ENCODE results near the gene MPZL3.

MPZL3 gene

DNA sequence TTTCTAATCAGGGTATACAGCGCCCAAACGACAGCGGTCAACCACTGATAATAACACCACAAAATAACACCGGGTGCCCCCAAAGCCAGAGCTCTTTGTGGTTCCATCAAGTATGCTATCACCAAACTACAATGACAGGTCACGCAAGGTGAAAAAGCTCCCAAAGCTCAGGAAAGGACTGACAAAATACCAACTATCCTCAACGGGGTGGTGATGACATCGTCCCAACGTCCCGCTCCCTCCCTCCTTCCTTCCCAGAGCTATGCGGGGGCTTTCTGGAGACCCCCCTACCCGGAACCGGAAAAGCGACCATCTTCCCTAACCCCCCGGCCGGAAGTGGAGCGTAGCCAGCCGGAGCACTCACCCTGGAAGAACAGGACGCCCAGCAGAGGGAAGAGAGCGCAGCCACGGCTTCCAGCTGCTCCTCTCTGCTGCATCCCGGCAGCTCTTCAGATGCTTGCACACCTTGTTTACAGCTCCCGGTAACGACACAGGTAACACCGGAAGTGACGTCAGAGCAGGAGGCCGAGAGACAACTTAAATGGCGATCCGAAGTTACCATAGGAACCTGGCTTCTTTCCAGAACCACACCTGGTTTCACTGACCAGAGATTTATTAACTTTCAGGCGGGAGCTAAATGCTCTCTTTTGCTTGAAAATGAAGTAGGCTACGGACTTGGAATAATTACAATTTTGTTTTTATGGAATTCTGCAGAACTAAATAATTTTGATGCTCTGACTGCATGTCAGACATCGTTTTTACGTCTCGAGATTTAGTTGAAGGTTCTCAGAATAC is at the start of gene MPZL3:
MPZL3 (minus strand) TSS at position 508 of the 795 bp plus-strand sequence; CDS start at position 437, 71 bp downstream.
- no peak for DNase-seq

- no peak for DNase-seq
Measured at GRCh38 chr11:118301600-118302195, 49.5 kb upstream of the MPZL3 start.

DNA sequence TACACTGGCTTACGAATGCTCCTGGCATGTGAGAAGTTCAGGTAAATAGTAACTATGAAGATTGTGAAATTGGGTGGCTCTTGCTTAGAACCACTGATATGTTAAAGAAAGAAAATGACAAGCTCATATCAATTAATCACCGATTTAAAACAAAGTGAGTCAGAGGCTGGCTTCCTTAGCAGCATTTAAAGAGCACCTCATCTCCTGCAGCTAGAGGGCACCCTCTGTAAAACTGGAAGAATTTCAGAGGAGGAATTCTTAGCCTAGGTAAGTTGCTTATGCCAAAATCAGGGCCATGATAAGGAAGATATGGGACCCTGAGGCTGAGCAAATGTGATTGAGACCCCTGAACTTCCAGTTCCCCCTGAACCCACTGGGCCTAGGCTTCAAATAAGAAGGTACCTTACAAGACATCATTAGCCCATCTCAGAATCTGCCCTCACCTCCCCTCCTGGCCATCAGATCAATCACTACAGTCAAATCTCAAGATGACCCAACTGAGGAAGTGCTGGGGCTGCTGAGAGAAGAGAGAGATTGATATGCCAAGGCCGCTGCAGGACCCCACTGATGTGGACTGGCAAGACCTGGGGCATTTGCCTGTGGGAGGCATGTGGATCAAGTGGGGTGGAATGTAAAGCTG is 43.8 kb upstream of the MPZL3 start:
- DNase-seq, result no peak

DNA sequence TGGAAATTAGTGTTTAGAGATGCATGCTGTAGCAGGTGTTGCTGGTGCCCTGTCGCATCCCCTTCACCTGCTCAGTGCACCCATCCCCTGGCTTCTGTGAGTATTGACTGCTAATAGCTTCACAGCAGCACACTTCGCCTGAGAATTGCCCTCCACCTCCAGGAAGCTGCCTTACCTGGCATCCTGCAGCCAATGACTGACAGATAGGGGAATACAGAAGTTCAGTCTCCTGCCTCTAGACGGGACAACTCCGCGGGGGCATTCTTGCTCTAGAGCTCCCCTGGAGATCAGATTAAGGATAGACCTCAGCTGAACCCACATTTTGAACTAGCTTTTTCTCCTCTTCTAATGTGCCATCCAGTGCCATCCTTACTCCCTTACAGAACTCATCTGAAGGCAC is 43.0 kb upstream of the MPZL3 start:
- no peak for DNase-seq

DNA sequence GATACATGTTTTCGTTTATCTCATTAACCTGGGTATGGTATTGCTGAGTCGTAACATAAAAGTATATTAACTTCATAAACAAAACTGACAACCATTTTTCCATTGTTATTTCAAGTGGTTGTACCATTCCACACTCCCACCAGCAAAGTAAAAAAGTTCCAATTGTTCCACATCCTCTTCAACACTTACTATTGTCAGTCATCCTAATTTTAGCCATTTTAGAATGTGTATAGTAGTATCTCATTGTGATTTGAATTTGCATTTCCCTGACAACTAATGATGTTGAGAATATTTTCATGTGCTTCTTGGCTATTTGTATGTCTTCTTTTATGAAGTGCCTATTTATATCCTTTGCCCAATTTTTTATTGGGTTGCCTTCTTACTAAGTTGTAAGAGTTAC is 41.9 kb upstream of the MPZL3 start:
- no peak for DNase-seq

- DNase-seq, result no peak
Measured at GRCh38 chr11:118291477-118292135, 39.4 kb upstream of the MPZL3 start.

GRCh38 chr11:118290923-118291322 is 38.8 kb upstream of the MPZL3 start:
- DNase-seq, result no peak

DNA sequence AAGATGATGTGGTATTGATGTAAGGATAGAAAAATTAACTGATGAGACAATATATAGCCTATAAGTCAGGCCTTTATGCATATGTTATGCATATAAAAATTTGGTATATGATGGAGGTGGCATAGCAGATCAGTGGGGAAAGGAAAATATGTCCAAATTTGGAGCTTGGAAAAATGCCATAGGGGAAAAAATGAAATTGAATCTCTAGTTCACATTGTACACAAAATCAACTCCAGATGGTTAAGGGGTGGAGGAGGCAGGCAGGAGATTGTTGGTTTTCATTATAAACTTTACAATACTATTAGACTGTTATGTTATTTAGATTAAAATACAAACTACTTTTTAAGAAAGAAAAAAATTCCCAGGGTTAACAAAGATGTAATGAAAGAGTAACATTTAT is 37.2 kb upstream of the MPZL3 start:
- no peak for DNase-seq

DNA sequence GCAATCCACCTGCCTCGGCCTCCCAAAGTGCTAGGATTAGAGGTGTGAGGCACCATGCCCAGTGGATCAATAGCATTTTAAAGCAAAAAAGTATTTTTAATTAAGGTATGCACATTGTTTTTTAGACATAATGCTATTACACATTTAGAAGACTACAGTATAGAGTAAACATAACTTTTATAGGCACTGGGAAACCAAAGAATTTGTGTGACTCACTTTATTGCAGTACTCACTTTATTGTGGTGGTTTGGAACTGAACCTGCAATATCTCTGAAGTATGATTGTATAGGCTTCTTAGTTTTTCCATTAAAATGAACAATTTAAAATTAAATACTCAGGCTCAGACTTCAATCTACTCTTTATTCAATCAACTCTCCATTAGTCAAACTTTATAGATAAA is 34.8 kb upstream of the MPZL3 start:
- no peak for DNase-seq

DNA sequence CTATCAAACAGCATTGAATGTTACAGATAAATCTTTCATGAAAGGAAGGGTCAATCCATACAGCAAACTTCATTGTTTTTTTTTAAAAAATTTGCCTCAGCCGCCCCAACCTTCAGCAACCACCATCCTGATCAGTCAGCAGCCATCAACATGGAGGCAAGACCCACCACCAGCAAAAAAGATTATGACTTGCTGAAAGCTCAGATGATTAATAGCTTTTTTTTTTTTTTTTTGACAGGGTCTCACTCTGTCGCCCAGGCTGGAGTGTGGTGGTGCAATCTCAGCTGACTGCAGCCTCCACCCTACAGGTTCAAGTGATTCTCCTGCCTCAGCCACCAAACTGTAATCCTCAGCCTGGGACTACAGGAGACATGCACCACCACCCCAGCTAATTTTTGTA is 34.4 kb upstream of the MPZL3 start:
- DNase-seq, result no peak

GRCh38 chr11:118283756-118284350 is 31.7 kb upstream of the MPZL3 start:
- no peak for DNase-seq

- DNase-seq, result no peak
Measured at GRCh38 chr11:118283037-118283636, 31.0 kb upstream of the MPZL3 start.

- DNase-seq, result no peak
Measured at GRCh38 chr11:118282606-118283005, 30.4 kb upstream of the MPZL3 start.

- DNase-seq, result no peak
Measured at GRCh38 chr11:118281284-118281683, 29.1 kb upstream of the MPZL3 start.

DNA sequence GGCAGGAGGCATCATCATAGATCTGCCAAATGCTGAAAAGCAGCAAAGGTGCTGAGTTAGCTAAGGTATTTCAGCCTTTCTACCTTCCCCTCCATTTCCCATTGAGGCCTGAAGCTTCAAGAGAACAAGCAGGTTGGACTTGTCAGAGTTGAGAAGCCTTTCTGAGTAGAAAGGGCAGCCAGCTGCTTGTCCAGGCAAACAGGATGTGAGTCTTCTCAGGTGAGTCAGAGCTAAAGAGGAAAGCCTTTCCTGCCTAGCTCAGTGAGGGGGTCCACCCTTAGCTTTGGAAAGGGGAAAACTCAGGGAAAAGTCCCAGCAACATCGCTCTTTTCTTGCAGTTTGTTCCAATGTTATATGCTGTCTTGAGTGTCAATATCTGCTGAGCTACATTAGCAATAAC is 25.1 kb upstream of the MPZL3 start:
- DNase-seq, result no peak

DNA sequence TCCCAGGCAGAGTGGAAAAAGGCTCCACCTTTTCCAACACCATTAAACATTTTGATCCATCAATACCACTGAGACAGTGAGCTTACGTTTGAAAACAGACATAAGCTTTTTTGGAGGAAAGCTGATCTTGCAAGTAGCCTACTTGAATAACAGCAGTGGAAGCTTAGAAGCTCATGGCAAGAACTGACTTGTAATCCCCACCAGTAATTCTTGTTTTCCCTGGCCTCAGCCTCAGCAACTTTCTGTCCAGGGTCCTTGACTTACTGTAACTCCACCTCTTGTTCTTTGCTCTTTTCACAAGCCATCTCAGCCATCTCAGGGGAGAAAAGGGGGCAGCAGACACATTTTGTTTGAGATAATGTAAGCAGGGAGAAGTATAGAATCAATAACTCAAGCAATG is 24.3 kb upstream of the MPZL3 start:
- no peak for DNase-seq

DNA sequence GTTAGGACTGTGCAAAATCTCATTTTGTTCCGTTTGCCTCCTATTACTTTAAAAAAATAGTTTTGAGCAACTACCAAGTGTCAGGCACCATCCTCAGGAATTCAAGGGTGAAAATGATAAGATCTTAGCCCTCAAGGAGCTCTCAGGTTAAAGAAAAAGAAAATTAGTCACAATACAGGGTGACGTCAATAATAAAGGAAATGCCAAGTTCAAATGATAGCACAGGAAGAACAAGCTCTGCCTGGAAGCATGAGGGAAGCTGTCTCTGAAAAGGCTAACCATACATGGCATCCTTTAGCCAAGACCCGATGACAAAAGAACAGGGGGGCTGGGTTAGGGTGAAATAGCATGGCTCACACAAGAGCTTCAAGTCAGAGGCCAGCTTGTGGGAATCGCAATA is 23.0 kb upstream of the MPZL3 start:
- no peak for DNase-seq

- no peak for DNase-seq
Measured at GRCh38 chr11:118274186-118274585, 22.0 kb upstream of the MPZL3 start.

DNA sequence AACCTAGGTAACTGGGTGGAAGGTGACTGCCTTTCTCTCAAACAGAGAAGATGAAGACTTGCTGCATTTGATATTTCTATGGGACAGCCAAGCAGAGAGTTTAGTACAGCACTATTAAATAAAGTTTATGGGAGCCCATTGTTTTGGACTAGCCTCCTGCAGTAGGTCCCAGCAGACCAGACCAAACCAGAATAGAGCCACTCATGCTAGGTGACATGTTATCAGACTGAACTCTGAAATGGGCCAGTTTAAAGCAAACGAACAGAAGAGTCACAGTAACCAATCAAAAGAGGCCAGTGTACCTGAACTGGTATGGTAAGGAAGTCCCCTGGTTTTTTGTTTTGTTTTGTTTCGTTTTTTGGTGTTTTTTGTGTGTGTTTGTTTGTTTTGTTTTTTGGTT is 19.8 kb upstream of the MPZL3 start:
- DNase-seq, result no peak

DNA sequence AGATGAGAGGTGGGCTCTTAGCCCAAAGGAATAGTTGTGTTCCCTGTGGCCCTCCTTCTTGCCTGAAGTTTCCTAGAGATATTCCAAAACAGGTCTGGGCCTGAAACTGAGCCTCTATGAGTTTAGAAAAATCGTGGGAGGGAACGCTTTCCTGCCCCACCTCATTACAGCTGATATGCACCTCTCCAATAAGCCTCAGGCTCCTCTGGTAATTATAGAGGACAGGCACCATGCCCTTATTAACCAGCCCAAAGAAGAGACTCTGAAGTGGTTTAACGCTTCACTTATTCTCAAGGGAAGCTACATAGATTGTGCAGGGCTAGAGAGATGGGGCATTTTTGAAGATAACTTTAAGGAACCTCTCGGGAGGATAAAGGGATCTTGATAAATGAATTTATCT is 15.3 kb upstream of the MPZL3 start:
- DNase-seq, result no peak

- DNase-seq, result no peak
Measured at GRCh38 chr11:118265954-118266353, 13.8 kb upstream of the MPZL3 start.

DNA sequence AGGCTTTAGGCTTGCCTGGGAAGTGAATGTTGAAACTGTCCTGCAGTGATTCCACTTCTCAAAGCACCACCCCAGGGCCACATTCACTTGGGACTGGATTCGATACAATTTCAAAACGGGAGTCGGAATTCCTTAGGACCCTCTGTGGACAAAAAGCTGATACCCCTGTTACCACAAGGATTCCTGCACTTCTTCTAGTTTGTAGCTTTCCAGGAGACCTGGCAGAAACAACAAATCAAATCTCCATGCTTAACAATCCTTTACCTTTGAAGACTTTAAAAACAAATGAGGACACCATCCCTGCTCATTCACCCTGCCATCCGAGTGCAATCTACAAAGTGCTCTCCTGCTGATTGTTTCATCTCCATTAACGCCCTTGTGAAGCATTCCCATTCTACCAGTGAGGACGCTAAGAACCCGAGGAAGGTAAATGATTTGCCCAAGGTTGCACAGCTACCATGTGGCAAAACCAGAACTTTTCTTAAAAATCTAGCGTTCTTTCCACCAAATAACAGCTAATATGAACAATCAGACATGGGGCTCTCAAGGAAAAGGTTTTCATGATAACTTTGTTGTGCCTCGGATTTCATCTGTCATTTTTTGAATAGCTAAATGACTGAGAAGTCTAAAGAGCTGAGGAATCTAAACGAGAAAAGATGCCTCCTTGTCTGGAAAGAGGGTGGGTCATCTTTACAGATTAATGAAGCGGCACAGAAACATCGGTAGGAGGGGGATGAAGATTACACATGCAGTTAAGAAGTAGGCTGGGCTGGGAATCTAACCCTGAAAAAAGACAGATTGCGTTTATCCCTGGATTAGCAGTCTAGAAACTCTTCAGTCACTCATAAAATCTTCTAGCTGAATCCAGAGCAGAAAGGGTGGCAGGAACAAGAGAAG is 12.7 kb upstream of the MPZL3 start:
- no peak for DNase-seq
